GM21737 (cell line): Measurements from ENCODE around the gene UNC79.

ENCODE experiments used
- ATAC-seq: cut with Tn5 transposase; IDR thresholded peaks from one replicate; pipeline ENCODE4 v1.9.1; 2021; ENCODE audit warnings: mild to moderate bottlenecking, moderate library complexity; ENCODE audit not compliant: unreplicated experiment

The UNC79 gene

GRCh38 chr14:93655078-93655750 is 224.5 kb downstream of the UNC79 start:
- no peak for ATAC-seq

- ATAC-seq, result no peak
These were observed 227.1 kb downstream of the UNC79 start for GRCh38 chr14:93657875-93658274.

GRCh38 chr14:93663317-93663716 is 232.6 kb downstream of the UNC79 start:
- ATAC-seq, result no peak

DNA sequence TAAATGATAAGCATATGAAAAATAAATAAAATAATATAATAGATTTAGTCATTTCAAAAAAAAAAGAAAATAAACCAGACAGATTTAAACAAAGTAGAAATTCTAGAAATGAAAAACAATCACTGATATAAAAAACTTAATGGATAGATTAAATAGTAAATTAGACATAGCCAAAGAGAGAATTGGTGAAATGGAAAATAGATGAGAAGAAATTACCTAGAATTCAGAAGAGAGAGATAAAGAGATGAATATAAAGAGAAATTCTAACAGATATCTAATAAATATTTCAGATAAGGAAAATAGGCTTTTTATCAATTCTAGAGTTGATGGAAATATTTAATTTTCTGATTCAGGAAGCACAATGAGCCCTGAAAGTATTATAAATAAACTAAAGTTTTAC is 234.4 kb downstream of the UNC79 start:
- no peak for ATAC-seq

DNA sequence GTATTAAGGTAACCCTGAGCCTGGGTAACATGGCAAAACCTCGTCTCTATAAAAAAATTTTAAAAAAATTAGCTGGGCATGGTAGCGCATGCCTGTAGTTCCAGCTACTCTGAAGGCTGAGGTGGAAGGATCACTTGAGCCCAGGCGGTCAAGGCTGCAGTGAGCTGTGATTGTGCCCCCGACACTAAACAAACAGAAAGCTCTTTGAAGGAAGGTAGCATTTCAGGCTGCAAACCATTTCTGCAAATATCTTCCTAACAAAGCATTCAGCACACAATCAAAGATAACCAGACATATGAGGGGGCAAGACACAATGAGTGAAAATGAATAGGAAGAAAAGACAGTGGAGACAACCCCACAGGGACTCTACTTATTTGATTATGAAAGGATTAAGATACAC is 238.9 kb downstream of the UNC79 start:
- no peak for ATAC-seq

DNA sequence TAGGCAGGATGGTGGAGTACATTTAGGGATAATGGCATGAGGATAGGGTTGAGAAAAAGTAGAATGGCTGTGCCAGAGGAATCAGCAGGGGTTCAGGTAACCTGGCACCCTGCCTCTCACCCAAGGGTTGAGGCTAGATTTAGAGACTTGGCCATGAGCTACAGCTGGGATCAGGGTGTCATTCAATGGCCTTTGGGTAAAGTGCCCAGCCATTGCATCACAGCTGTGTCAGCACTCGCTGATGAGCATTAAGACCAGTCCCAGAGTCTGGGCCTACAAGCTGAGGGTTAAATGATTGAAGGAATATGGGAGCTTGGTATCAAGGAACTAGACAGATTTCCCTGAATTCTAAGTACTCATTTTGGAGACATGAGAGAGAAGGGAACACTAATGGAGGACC is 243.6 kb downstream of the UNC79 start:
- no peak for ATAC-seq

DNA sequence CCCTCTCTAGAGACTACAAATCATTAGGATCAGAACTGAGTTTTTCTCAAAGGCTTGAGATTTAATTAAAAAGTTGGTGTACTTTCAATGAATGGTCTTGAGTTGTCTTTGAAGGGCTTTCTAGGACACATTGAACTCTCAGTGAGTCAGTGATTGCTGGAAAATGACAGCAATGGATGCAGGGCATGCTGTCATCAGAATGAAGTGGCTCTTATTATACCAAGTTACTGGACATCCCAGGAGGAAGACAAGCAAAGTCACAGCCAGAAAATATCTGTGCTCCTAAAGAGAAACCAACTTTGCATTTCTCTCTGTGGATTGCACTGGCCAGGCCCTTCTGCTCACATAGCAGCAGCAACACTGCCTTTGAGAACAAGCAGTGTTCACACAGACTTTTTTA is 244.9 kb downstream of the UNC79 start:
- no peak for ATAC-seq

DNA sequence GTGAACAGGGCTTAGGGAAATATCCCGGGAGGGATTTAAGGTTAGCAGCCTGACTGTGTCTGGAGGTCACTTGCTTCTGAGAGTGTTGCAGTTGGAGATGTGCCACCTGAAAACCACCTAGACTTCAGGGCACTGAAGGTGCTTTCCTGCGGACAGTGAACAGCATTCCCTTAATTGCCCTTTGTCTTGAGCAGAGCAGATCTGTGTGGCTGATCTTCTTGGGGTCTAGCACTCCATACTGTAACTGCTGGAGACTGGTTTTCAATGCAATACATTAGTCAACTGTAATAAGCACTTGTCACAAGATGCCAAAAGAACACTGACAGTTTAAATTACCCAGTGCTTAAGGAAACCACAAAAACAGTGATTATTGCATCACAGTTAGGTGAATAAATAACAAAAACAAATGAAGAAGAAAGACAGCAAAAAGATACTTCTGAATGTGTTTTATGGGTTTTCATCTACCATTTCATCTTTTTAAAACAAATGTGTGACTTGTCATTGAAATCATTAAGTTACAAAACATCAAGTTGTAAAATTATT is 245.7 kb downstream of the UNC79 start:
- no peak for ATAC-seq

- ATAC-seq, result no peak
These were observed 251.7 kb downstream of the UNC79 start for GRCh38 chr14:93682459-93682858.

GRCh38 chr14:93683226-93683625 is 252.5 kb downstream of the UNC79 start:
- no peak for ATAC-seq

DNA sequence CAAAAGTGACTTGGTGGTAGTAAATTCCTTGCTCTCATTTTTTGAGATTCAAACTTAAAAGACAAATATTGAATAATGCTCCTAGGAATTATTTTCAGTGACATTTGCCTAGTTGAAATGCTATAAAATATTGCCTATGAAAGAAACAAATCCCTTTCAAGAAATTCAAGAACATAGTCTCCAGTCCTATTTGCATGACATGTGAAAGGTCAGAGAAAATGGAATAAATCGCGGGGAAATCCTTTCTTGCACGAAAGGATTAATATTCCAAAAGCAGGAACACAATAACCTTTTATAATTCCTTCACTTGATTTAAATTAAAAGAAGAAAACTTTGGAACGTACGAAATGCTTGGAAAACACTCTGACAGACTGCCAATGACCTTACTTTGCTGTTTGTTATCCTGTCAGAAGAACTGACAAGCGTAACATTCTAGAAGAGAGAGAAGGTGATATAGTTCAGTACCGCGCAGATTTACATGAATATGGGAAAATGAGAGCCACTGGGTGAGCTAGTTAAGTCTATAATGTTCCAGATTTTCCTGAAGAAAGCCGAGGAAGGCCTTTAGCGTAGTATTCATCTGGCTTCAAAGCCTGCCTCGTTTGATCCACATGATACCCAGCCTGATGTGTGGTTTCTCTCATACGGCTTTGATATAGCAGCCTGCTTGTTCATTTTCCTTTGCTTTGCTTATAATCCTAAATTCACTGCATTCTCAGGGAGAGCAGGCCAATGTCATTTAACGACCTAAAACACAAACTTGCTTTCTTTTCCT is 254.6 kb downstream of the UNC79 start:
- no peak for ATAC-seq

GRCh38 chr14:93686268-93686667 is 255.5 kb downstream of the UNC79 start:
- ATAC-seq, result no peak

- no peak for ATAC-seq
These were observed 257.5 kb downstream of the UNC79 start for GRCh38 chr14:93688239-93688666.

- no peak for ATAC-seq
These were observed 258.1 kb downstream of the UNC79 start for GRCh38 chr14:93688820-93689219.

- ATAC-seq, result no peak
These were observed 259.4 kb downstream of the UNC79 start for GRCh38 chr14:93690146-93690545.

DNA sequence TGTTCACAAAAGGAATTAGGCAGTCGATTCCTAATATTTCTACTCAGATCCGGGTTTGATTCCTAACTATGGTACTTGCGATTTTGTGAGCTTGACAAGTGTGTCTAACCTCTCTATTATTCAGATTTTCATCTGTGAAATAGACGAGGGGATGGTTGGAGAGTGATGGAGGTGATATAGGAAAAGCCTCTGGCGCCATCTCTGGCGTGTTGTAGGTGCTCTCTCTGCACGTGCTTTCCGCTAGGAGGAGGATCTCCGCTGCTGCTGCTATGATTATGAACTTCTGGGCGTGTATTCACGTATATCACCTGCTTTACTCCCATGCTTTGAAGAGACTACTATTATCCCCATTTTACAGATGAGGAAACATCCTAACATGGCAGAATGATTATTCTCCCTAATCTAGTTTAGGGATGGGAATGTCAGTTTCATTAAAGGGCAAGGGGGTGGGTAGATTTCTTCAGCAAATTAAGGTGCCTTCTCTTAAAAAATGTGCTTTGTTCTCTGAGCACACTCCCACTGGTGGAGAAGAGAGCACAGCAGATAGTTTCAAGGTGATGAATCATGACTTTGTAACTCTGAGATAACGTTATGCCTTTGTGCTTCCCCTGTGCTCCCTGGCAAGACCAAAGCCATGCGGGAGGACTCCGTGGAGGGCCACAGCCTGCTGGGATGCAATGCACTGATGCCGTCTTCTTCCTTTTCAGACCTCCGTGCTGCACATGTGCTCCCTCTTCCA is 260.5 kb downstream of the UNC79 start:
- no peak for ATAC-seq

- no peak for ATAC-seq
These were observed 263.2 kb downstream of the UNC79 start for GRCh38 chr14:93693914-93694313.

GRCh38 chr14:93700928-93701327 is 270.2 kb downstream of the UNC79 start:
- ATAC-seq, result no peak

GRCh38 chr14:93701562-93701961 is 270.8 kb downstream of the UNC79 start:
- ATAC-seq, result no peak

- ATAC-seq, result no peak
These were observed 272.2 kb downstream of the UNC79 start for GRCh38 chr14:93702946-93703345.

- ATAC-seq, result no peak
These were observed 273.2 kb downstream of the UNC79 start for GRCh38 chr14:93703941-93704340.
